Posterior cingulate gyrus (tissue), 11 donors: Measurements from ENCODE around the gene CD36.

Experiments
- DNase-seq, 10 donors: peaks; one replicate each; pipeline versions ENCODE4 v3.0.0 to v3.0.0-alpha.2; 2020 to 2021; ENCODE audit warnings: mixed read lengths in 3 of 10
- intact Hi-C: fragments of 100-400 bp; cut with DNase I; formaldehyde crosslinking; loops from one replicate; pipeline ENCODE4 v1.15.1; 2023

CD36 gene

DNA sequence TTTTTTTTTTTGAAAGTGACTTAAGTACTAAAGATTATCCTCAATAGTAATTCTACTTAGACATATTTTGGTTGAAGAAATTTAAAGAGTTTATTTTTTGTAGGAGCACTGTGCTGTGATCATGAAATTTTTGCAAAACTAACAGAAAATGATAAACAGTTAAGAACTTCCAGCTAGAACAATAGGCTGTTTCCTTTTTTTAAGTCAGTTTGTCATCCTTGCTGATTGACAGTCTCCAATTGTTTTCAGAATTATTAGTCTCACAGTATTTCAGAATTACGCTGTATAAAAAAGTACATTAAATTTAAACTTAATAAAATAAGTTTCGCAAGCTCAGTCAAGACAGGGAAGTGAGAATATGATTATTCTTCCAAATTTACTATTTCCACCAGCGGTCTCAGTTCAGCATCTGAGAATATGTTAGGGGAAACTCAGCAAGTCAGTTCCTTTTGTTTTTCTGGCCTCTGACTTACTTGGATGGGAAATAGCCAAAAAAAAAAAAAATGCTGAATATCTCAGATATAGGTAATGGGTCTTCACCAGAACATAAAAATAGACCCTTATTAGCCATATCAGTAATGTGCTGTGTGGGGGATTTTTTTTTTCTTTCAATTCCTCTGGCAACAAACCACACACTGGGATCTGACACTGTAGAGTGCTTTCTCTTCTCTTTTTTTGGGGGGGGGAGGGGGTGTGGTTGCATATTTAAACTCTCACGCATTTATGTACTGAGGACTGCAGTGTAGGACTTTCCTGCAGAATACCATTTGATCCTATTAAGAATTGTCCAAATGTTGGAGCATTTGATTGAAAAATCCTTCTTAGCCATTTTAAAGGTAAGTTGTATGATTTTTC, at the start of gene CD36:
CD36 (plus strand) TSS at position 732 of the 855 bp plus-strand sequence. CDS start 8,099 bp downstream, outside the sequence.
- no peak for DNase-seq
- intact Hi-C loops, result no loop called here

DNA sequence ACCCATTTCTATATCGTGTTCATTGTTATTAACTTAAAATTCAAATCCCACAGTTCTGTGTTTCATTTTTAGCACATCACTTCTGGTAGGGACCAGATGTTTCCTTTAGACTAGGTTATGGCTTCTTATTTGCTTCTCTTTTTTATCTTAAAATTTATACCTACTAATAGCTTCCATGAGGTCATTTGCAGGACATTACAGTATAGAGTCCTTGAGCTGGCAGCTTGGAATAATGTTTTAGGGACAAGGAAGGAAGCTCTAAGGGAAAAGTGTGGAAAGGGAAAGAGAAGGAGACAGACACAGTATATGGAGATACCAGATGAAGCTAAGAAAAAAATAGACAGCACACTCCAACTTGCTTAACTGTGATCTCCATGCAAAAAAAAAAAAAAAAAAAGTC, 48.8 kb upstream of the CD36 start:
- intact Hi-C loops, result no loop called here
- no peak for DNase-seq

DNA sequence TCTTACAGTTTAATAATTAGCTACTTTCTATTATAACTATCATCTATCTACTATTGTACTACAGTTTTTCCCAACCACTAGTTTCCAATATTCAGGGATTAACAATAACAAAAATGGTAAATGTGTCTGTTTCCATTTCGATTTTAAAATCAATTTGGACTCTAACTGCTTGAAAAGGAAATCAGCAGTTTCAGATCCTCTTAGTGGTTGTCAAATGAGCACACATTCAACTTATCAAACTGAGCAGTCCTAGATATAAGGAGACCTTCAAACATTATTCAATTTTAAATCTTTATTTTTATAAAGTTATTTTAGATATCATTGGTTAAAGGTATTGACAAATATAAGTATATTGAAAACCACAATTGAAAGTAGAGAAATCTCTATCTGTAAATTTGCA, 46.8 kb upstream of the CD36 start:
- intact Hi-C loops, result no loop called here
- no peak for DNase-seq

DNA sequence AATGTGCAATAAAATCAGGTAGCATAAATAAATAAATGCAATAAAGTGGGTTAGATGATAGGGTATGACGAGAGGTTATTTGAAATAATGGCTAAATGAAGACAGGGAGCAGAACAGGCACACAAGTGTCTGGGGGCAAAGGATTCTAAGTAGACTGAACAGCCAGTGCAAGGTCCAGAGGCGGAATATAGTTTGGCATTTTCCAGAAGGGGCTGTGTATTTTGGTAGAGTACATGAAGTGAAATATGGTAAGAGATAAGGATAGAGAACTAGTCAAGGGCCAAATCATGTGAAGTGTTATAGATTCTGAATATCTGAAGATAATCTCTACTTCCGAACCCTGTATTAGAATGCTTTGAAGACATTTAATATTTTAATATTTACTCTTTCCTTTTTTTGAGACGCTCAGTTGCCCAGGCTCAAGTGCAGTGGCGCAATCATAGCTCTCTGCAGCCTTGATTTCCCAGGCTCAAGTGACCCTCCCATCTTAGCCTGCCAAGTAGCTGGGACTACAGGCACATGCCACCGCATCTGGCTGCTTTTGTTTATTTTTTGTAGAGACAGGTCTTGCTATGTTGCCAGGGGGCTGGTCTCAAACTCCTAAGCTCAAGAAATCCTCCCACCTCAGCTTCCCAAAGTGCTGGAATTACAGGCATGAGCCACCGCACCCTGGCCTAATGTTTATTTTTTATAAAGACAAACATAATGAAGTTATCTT, 44.4 kb upstream of the CD36 start:
- no peak for DNase-seq
- intact Hi-C loops, result no loop called here

DNA sequence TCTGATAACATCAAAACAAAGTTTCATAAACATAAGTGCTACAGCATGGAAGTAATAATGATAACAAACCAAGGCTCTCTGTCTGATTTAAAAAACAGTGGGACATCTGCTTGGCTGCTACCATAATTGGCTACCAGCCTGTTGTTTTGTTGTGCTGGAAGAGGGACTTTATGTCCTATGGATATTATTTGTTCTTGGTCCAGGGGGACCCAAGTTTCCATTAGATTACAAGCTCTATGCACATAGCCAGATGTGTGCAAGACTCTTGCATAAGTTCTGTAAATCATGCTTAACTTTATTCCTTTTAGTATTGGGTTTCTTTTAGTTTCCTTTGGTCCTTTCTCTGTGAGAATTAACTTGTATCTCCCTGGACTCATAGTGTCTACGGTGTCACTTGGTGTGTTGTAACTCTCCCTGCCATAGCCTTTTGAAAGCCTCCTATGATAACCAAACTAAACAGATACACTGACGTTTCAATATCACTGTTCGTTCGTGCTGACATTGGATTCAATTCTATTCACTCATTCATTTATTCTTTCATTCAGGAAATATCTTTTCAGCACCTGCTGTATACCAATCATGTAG, 41.4 kb upstream of the CD36 start:
- intact Hi-C loops, result no loop called here

DNA sequence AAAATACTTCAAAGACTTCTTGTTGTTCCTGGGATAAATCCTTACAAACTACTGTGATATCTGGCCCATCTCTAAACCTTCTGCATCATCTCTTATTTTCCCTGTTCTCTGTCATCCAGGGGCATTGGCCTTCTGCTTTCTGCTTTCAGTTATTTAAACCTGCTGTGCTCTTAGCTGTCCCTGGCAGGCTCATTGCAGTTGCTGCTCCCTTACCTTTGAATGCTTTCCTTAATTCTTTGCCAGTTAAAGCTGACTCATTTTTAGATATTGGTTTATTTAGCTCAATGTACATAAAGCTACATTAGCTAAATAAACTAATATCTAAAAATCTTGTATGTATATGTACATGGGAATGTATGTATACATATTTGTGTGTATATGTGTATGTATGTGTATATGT, 40.6 kb upstream of the CD36 start:
- no peak for DNase-seq
- intact Hi-C loops, result no loop called here

More for the DNA sequence above, 41.4 kb upstream of the CD36 start:
- DNase-seq, result no peak

DNA sequence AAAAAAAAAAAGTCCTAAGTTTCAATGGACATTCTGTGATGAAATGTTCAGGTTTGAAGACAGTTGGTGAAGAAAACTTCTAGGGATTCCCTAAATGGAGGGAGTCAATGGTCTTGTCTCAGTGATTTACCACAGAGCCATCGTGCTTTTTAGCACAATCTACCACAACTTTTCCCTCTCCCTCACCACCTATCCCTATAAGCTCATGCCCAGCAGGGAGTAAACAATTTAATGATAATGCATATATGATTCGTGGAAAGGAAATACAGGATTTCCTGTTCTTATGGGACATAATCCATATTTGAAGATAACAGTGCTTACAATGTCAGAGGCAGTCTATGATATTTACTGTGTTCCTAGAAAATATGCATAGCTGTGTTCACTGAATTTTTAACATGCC, 38.4 kb upstream of the CD36 start:
- intact Hi-C loops, result no loop called here
- DNase-seq, result no peak

DNA sequence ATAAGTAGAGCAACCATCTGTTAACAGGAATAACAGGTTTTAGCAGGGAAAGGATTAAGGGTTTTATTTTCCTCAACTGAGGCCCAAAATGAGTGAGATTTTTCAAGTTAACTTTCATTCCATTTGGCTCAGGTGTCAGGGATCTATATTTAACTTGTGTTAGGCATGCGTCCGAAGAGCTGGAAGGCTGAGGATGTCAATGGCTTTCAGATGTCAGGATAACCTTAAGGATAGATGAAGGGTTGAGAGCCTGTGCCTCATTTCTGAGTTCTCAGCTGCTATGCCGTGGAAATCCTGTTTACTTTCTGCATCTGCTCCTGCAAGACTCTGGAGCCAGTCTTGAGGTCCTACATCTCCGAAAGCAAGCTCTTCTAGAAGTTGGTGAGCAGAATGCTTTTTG, 36.4 kb upstream of the CD36 start:
- intact Hi-C loops, result no loop called here
- DNase-seq, result no peak

DNA sequence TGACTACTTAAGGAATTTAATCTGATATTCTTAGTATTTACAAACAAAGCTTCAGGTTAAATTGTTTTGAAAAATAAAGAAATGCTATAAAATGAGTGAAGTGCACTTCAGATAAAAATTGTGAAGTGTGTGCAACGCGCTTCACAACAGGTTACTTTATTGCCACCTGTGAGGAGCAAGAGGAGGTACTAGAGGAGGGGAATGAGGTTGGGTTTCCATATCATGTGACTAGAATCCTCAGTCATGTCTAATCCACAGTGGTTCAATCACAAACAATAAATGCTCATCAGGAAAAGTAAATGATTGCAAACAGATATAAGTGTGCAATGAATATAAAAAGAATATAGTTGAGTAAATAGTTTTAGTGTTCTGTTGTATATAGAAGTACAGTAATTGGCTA, 34.5 kb upstream of the CD36 start:
- intact Hi-C loops, result no loop called here
- DNase-seq, result no peak

DNA sequence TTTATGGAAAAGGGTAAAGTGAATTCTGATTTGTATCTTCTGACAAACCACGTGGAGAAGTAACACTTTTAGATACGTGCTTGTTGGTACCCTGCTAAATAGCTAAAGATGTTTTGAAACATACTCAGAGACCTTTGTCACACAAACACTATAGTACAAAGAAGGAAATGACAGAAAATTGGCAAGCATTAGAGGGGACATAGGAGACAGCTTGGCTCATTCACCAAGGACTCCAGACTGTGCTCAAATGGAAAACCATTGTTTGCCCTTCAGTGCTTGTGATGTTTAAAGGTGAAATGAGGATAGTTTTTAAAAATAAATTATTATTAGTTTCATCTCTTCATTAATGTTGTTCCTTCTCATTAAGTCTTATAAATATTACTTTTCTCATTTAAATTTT, 34.0 kb upstream of the CD36 start:
- intact Hi-C loops, result no loop called here
- no peak for DNase-seq

DNA sequence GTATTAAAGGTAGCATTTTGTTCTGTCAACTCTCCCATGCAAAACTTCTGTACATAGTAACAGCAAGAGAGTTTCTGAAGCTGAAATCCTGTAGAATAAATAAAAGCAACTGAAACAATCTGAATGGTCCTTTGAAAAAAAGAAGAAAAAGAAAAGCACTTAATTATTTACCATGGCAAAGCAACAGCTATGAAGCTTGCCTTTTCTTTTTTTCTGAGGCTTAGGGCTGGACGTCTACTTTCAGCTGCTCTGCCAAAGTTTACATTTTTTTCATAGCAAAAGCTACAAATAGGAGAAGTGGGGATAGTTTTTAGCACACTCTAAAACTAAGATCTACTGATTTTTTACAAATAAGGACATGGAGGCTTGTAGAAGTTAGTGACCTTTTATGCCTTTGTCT, 31.3 kb upstream of the CD36 start:
- intact Hi-C loops, result no loop called here

DNA sequence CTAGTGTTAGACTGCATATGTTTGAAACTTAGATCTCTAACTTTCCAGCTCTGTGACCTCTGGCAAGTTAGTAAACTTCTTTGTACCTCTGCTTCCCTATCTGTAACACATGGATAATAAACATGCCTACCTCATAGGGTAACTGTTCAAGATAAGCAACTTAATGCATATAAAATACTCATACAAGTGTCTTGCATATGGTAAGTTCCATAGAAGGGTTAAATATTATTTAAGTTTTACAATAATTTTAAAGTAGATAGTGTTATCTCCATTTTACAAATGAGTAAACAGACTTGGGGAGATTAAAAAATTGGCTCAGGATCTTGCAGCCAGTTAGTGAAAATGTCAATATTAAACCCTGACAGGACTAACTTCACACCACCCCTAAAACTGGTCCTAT, 30.1 kb upstream of the CD36 start:
- DNase-seq, result no peak

More for the DNA sequence above, 31.3 kb upstream of the CD36 start:
- DNase-seq, result no peak

DNA sequence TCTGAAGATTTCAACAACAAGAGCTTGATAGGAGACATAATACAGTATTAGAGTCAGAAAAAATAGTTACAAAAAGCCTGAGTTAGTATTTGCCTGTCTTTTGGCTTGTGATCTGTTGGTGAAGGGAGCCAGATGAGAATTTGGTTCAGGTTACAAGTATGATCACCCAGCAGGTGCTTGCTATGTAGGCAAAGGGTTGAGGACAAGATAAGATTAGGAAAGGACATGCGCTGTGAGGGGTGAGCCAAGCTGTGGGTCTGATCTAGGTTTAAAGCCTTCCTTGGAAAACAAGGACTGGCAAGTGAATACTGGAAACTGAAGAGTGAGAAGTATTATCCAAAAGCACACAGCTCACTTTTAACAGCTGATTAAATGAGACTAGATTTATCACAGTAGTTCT, 28.7 kb upstream of the CD36 start:
- intact Hi-C loops, result no loop called here
- no peak for DNase-seq

More for the DNA sequence above, 30.1 kb upstream of the CD36 start:
- intact Hi-C loops, result no loop called here

DNA sequence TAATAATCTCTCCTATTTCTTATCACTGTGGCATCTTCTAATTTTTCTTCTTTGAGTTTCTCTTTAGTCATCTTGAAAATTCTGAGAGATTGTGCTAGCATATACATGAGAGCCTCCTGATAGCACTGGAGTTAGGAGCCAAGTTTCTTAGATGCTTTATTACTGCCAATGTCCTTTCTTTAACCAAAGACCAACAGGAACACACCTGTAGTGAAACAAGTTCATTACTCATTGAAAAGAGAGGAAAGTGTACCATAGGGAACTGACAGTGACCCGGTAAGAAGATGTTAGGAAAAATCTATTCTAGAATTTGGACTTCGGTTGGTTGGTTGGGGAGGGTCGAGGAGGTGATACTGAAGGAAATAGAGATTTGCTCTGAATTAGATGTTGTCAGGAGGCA, 27.1 kb upstream of the CD36 start:
- no peak for DNase-seq

DNA sequence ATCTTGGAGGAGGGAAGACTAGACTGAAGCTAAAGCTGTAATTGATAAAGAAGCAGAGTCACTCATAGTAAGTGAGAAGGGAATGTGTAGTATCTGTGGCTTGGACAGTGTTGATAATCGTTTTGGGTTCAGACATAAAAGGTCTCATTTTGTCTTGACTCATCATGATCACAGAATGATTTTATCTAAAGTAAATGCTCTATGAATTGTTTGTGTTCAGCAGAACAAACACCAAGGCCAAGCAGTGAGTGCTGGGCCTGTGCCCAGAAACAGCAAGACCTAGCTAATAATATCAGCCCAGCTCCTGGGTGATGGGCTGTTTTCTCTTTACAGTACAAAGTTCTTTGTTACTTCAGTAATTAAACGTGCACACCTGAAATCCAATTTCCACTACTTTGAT, 26.7 kb upstream of the CD36 start:
- intact Hi-C loops, result no loop called here
- DNase-seq, result peak in 1 of 10 donors; percentile 10

More for the DNA sequence above, 27.1 kb upstream of the CD36 start:
- intact Hi-C loops, result no loop called here

DNA sequence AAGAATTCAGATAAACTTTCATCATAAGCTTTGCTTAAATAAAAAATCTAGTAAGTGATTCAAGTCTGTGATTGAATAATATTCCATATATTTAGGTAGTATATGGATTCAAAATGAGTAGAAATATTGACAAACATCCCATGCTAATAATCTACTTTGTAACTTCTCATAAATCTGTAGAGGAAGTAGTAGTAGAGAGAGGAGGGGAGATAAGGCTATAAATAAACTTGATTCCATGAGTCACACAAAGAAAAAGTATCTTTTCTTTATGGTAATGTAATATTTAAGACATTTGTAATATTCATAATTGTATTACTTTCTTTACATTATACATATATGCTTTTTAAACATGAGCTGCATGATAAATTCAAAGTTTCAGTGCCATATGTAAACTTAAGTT, 25.6 kb upstream of the CD36 start:
- DNase-seq, result no peak
- intact Hi-C loops, result no loop called here

DNA sequence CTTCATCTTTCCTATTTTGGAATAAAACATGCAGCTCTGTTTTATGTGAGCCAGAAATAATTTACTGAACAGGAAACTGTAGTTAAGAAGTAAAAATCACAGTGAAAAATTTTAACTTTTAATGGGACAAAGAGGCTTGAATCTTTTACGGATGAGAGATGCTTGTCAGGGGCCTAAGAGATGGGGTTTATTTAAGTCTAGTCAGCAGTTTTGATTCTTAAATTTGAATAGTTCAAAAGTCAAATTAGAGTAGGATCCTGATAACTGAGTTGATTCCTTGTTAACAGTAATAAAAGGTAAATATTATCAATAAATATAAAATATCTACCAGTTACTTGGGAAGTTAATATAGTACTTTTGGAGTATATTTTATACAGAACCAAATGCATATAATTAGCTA, 24.9 kb upstream of the CD36 start:
- DNase-seq, result no peak
- intact Hi-C loops, result no loop called here

DNA sequence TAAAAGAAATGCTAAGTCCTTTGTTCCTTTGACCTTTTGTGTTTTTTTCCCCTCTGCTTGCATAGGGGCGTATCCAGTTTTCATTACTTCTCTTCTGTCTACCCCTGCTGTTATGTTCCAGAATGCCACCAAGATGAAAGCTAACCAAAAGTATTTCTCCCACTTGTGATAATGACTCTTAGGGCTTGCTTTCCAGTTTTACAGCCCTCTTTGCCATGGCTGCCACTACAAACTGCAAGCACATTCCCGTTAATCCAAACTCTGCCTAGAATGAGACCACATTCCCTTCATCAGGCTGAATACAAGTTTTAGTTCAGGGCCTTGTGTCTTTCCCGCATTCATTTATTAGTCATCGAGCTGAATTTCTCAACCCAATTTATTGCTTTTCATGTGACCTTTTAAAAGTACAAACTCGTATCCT, 23.6 kb upstream of the CD36 start:
- intact Hi-C loops, result no loop called here
- DNase-seq, result no peak

DNA sequence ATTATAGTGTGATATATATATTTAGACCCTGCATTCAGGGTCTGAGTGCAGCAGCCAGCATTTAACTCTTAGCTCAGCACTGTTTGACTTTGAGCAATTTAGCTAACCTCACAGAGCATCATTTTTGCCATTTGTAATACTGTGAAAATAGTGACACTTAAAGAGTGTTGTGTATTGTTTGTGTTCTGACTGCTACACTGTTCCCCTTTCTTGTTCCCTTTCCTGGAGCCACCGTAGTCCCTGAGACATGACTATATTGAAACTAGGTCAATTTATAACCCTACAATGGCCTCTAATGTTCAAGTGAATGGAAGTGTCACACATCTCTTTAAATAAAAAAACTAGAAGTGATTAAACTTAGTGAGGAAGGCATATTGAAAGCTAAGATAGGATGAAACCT, 20.3 kb upstream of the CD36 start:
- no peak for DNase-seq

DNA sequence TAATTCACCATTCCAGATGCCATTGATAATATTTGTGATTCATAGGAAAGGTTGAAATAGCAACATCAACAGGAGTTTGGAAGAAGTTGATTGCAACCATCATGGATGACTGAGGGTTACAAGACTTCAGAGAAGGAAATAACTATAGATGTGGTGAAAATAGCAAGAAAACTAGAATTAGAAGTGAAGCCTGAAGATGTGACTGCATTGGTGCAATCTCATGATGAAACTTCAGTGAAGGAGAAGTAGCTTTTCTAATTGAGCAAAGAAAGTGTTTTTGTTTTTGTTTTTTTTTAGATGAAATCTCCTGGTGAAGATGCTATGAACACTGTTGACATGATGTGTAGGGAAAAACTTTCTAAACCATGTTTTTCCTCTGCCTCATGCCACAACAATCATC, 18.7 kb upstream of the CD36 start:
- intact Hi-C loops, result no loop called here
- no peak for DNase-seq

More for the DNA sequence above, 20.3 kb upstream of the CD36 start:
- intact Hi-C loops, result no loop called here

DNA sequence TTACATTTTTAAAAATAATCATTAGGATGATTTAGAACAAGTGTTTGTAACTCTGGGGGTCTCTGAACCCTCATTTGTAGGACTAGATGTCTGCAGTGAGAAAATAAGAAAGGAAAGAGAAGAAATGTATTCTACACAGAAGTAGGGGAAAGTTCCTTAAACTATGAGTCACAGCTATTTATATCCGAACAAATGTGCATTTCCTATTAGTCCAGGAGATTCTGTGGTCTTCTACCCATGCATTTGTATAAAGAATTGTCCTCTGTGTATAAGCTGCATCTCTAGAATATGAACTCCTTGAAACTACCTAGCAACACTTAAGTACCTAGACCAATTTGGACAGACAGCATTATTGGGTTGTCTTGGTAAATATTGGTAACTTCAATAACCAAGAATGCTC, 15.9 kb upstream of the CD36 start:
- intact Hi-C loops, result no loop called here
- DNase-seq, result no peak
